GM12878 (cell line): Measurements from ENCODE around the gene TAF4. TPM values are rescaled to one million over a fixed set of nuclear protein-coding genes. Genes with fewer than 3 reads are reported as not detected.

Experiments
- ATAC-seq: fragments of 200-7000 bp; cut with Tn5 transposase; 3 replicates; pipeline ENCODE4 v1.9.1; 2020; ENCODE audit warnings: mild to moderate bottlenecking, moderate library complexity
- BruUV-seq: library from RNA; stranded (reverse); fragments of 400-500 nt; replicated peaks from 2 replicates; lab custom pipeline; 2021; lab: Mats Ljungman, UMichigan
- CTCF ChIA-PET: fragments of 300-600 bp; sonication (Branson Sonifier 250); formaldehyde crosslinking; extraction: SDS; loops from one replicate; lab custom pipeline; 2021; ENCODE audit warnings: inconsistent platforms; lab: Yijun Ruan, JAX
- POLR2A ChIA-PET: fragments of 350-600 bp; formaldehyde crosslinking; extraction: SDS; loops from one replicate; lab custom pipeline; 2021; ENCODE audit warnings: inconsistent platforms; lab: Charles Lee
- RAD21 ChIA-PET: fragments of 300-600 bp; sonication (Branson Sonifier 250); formaldehyde crosslinking; loops from one replicate; lab custom pipeline; 2023; ENCODE audit warnings: antibody characterized with exemption; ENCODE audit not compliant: unreplicated experiment; lab: Charles Lee
- SMC1A ChIA-PET: fragments of 300-600 bp; sonication (Branson Sonifier 250); formaldehyde crosslinking; loops from one replicate; lab custom pipeline; 2023; ENCODE audit not compliant: unreplicated experiment, uncharacterized antibody; lab: Charles Lee
- DNase-seq: peaks from one replicate; pipeline ENCODE4 v3.0.0-alpha.2; 2011; ENCODE audit warnings: low read depth, low spot score
- FAIRE-seq: peaks from 3 replicates; lab custom pipeline; 2011; peaks lifted over from hg19 to GRCh38; lab: Jason Lieb, UNC
- H2AFZ ChIP-seq: 2 replicates; pipeline ENCODE4 v1.6.0; 2011; ENCODE audit warnings: low read depth, low read length, control low read depth; ENCODE audit not compliant: control insufficient read depth
- H3K27ac ChIP-seq: 2 replicates; pipeline ENCODE4 v1.5.1; 2011; ENCODE audit warnings: control low read depth; ENCODE audit not compliant: control insufficient read depth, insufficient read depth
- H3K27me3 ChIP-seq, 2 experiments: replicated peaks in 1 of 2; 2 replicates each; pipeline versions ENCODE4 v1.6.0 to v1.6.1; 2011; ENCODE audit warnings: low read length in 1 of 2; ENCODE audit not compliant: control insufficient read depth in 2 of 2, insufficient read depth in 2 of 2
- H3K36me3 ChIP-seq, 2 experiments: 2 replicates each; pipeline ENCODE4 v1.5.1; 2011; ENCODE audit warnings: low read length in 1 of 2; ENCODE audit not compliant: control insufficient read depth in 2 of 2, insufficient read depth in 2 of 2
- H3K4me1 ChIP-seq: 2 replicates; pipeline ENCODE4 v1.6.1; 2011; ENCODE audit warnings: mild to moderate bottlenecking, low read length, moderate library complexity, mixed read lengths; ENCODE audit not compliant: control insufficient read depth, insufficient read depth
- H3K4me2 ChIP-seq: 2 replicates; pipeline ENCODE4 v1.6.0; 2011; ENCODE audit warnings: control low read depth; ENCODE audit not compliant: control insufficient read depth, insufficient read depth
- H3K4me3 ChIP-seq: fragments of 200-600 bp; sonication (generic); 2 replicates; pipeline ENCODE4 v1.5.1; 2016
- H3K79me2 ChIP-seq: 2 replicates; pipeline ENCODE4 v1.6.0; 2011; ENCODE audit warnings: low read length; ENCODE audit not compliant: control insufficient read depth, insufficient read depth
- H3K9ac ChIP-seq: 2 replicates; pipeline ENCODE4 v1.8.0; 2011; ENCODE audit warnings: low read length, control low read depth, mixed read lengths; ENCODE audit not compliant: control insufficient read depth, insufficient read depth
- H3K9me3 ChIP-seq: replicated peaks from 3 replicates; pipeline ENCODE4 v1.5.1; 2011; ENCODE audit warnings: mild to moderate bottlenecking, low read length; ENCODE audit not compliant: control insufficient read depth, insufficient read depth
- H4K20me1 ChIP-seq: 2 replicates; pipeline ENCODE4 v1.6.0; 2011; ENCODE audit not compliant: control insufficient read depth, insufficient read depth
- BRCA1 ChIP-seq: IDR thresholded peaks from 2 replicates; pipeline ENCODE4 v1.6.1; 2011; ENCODE audit warnings: low read depth, low read length, improper control_type of control experiment
- EED ChIP-seq: sonication (generic); IDR thresholded peaks from 2 replicates; pipeline ENCODE4 v1.6.1; 2016; ENCODE audit warnings: antibody characterized with exemption, low read depth
- JUND ChIP-seq: IDR thresholded peaks from 2 replicates; pipeline ENCODE4 v1.6.1; 2012; ENCODE audit warnings: low read depth, mild to moderate bottlenecking, low read length, improper control_type of control experiment, moderate library complexity
- MYB ChIP-seq: fragments of 150-350 bp; IDR thresholded peaks from 2 replicates; pipeline ENCODE4 v1.6.1; 2014; ENCODE audit warnings: mild to moderate bottlenecking, low read depth, low read length, borderline replicate concordance
- SUPT20H ChIP-seq: IDR thresholded peaks from 2 replicates; pipeline ENCODE4 v1.6.1; 2011; ENCODE audit warnings: low read depth, mild to moderate bottlenecking, low read length, moderate library complexity, borderline replicate concordance; ENCODE audit not compliant: control insufficient read depth
- WGBS: methylation state at CpG from one replicate; pipeline ENCODE4 v1.1.6; 2016; ENCODE audit warnings: low lambda C conversion rate; ENCODE audit not compliant: insufficient replicate concordance, insufficient coverage; ENCODE audit errors: missing lambda C conversion rate; 5-methylcytosine and 5-hydroxymethylcytosine counted together
- in situ Hi-C: fragments of 300-500 bp; cut with MboI; formaldehyde crosslinking; loops from 9 replicates; pipeline ENCODE4 v1.14.3; 2018; ENCODE audit warnings: mixed read lengths
- intact Hi-C: fragments of 100-400 bp; cut with micrococcal nuclease; formaldehyde crosslinking; loops from one replicate; pipeline ENCODE4 v1.14.2; 2022; ENCODE audit not compliant: unreplicated experiment
- polyA plus RNA-seq, 11 experiments: library from polyadenylated mRNA; depleted of rRNA in 4 of 11; unstranded in 6 of 11; stranded (reverse) in 5 of 11; fragments of >200 nt; fragmentation: Nextera tagmentation in 4 of 11; fragmentation: Illumina TruSeq in 1 of 11; extraction: Ambion mirVana in 4 of 11; extraction: Trizol in 1 of 11; gene quantifications; 1 replicate in 1 of 11; 2 replicates in 10 of 11; pipeline versions ENCODE4 v1.2.1 to v1.2.3, GENCODE V29; 2011 to 2016; ENCODE audit warnings: inconsistent platforms in 2 of 11, missing spikeins in 2 of 11, low read depth in 1 of 11
- total RNA-seq, 4 experiments: library from RNA; depleted of rRNA in 3 of 4; stranded (reverse); fragments of >200 nt in 3 of 4; fragmentation: Illumina TruSeq in 1 of 4; extraction: Trizol in 1 of 4; gene quantifications; 2 replicates each; pipeline versions ENCODE4 v1.2.1 to v1.2.3, GENCODE V29; 2013 to 2021
- TF ChIP-seq, protein P1 (sequence below): IDR thresholded peaks from 2 replicates; pipeline ENCODE4 v1.6.1; 2011; ENCODE audit warnings: borderline replicate concordance, low read depth, mild to moderate bottlenecking, moderate library complexity, mixed read lengths, low read length; ENCODE audit not compliant: insufficient read depth; ENCODE audit errors: extremely low read length
- TF ChIP-seq, protein P2 (sequence below): fragments of 450-650 bp; formaldehyde crosslinking; IDR thresholded peaks from 2 replicates; pipeline ENCODE4 v1.4.0; 2020; ENCODE audit warnings: mild to moderate bottlenecking, moderate library complexity

TAF4 gene
- total and polyA plus RNA-seq, 10 of the 15 experiments (the other 5 are each of a cell fraction or from before 2014, with no cell fraction given), result 0.39 to 16.9 (median 3.4) TPM

DNA sequence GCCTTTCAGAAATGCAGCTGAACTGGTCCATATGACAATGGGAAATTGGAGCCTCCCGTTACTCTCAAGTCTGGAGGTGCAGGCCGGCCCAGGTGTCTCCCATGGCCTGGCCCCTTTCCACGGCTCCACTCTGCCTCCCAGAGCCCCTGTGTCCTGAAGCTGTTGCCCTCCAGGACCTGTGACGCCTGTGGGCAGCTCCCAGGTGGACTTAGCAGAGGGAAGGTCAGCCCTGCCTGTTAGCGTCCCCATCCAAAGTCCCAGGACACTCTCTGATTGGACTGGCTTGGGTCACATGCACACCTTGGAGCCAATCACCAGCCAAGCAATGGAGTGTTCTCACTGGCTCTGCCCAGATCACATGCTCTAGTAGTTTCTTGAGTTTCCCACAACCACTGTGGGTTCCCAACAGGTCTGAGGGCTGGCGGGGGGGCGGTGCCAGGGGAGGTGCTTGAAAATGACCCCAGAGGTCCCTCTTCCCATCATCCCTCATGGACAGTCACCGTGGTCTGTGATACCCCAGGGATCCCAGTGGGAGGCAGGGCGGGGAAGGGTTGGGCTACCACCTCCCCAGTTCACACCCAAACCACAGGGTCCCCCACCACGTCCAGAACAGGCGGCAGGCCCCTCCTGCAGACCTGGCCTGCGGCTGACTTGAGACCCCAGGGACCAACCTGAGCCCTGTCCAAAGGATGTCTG, 135.6 kb downstream of the TAF4 start:
- POLR2A ChIA-PET, result no interaction called here
- no peaks in the 10 kb centered on the region for H3K4me1 ChIP-seq
- CTCF ChIA-PET, result no interaction called here
- FAIRE-seq (no peak), ATAC-seq (no peak), DNase-seq (no peak)
- no peak overlapping the region for H3K4me3 ChIP-seq
- BruUV-seq, result no TSS peak
- intact Hi-C loops (no loop called here), in situ Hi-C loops (no loop called here)
- no peaks in the 10 kb centered on the region for H3K79me2 ChIP-seq
- TF ChIP-seq, protein P1, sequence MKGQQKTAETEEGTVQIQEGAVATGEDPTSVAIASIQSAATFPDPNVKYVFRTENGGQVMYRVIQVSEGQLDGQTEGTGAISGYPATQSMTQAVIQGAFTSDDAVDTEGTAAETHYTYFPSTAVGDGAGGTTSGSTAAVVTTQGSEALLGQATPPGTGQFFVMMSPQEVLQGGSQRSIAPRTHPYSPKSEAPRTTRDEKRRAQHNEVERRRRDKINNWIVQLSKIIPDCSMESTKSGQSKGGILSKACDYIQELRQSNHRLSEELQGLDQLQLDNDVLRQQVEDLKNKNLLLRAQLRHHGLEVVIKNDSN, result peak; percentile 17
- TF ChIP-seq JUND (no peak), MYB (no peak)
- no peaks in the 10 kb centered on the region for H4K20me1 ChIP-seq
- H3K9me3 ChIP-seq, result no peaks in the 10 kb centered on the region; the same call in 2 of the 3 replicates
- no peak overlapping the region for H3K9ac ChIP-seq
- no peaks in the 10 kb centered on the region for H3K36me3 ChIP-seq
- no peaks in the 10 kb centered on the region for H3K27me3 ChIP-seq
- SMC1A ChIA-PET, result no interaction called here
- H3K4me2 ChIP-seq, result no peak overlapping the region
- no peak overlapping the region for H3K27ac ChIP-seq
- WGBS, result 56% methylated on average over 11 of the region's 12 CpGs
- RAD21 ChIA-PET, result no interaction called here
- H2AFZ ChIP-seq, result no peak overlapping the region

DNA sequence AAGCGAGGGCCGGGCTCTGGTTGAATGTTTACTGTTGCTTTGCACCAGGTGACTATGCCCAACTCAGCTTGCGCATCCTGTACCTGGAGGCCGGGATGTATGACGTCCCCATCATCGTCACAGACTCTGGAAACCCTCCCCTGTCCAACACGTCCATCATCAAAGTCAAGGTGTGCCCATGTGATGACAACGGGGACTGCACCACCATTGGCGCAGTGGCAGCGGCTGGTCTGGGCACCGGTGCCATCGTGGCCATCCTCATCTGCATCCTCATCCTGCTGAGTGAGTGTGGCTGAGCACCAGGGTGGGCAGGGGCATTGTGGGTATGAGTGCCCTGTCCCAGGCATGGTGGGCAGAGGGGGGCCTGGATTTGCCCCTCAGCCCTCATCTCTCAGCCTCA, 136.1 kb downstream of the TAF4 start:
- H3K27ac ChIP-seq, result no peak overlapping the region
- BruUV-seq, result no TSS peak
- SMC1A ChIA-PET, result no interaction called here
- POLR2A ChIA-PET, result no interaction called here
- no peaks in the 10 kb centered on the region for H3K4me1 ChIP-seq
- in situ Hi-C loops, result no loop called here
- H3K79me2 ChIP-seq, result no peaks in the 10 kb centered on the region
- H4K20me1 ChIP-seq, result no peaks in the 10 kb centered on the region
- no peaks in the 10 kb centered on the region for H3K27me3 ChIP-seq
- 76% methylated on average over 12 of the region's 12 CpGs for WGBS
- TF ChIP-seq SUPT20H (no peak), EED (no peak), MYB (no peak), BRCA1 (no peak)
- TF ChIP-seq, protein P2, sequence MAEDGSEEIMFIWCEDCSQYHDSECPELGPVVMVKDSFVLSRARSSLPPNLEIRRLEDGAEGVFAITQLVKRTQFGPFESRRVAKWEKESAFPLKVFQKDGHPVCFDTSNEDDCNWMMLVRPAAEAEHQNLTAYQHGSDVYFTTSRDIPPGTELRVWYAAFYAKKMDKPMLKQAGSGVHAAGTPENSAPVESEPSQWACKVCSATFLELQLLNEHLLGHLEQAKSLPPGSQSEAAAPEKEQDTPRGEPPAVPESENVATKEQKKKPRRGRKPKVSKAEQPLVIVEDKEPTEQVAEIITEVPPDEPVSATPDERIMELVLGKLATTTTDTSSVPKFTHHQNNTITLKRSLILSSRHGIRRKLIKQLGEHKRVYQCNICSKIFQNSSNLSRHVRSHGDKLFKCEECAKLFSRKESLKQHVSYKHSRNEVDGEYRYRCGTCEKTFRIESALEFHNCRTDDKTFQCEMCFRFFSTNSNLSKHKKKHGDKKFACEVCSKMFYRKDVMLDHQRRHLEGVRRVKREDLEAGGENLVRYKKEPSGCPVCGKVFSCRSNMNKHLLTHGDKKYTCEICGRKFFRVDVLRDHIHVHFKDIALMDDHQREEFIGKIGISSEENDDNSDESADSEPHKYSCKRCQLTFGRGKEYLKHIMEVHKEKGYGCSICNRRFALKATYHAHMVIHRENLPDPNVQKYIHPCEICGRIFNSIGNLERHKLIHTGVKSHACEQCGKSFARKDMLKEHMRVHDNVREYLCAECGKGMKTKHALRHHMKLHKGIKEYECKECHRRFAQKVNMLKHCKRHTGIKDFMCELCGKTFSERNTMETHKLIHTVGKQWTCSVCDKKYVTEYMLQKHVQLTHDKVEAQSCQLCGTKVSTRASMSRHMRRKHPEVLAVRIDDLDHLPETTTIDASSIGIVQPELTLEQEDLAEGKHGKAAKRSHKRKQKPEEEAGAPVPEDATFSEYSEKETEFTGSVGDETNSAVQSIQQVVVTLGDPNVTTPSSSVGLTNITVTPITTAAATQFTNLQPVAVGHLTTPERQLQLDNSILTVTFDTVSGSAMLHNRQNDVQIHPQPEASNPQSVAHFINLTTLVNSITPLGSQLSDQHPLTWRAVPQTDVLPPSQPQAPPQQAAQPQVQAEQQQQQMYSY (CRISPR knock-in tag), result no peak
- no peak for DNase-seq
- H3K36me3 ChIP-seq, result no peaks in the 10 kb centered on the region
- no peak overlapping the region for H3K9ac ChIP-seq
- no peak overlapping the region for H3K4me2 ChIP-seq
- CTCF ChIA-PET, result no interaction called here
- no peaks in the 10 kb centered on the region; the same call in 2 of the 3 replicates for H3K9me3 ChIP-seq
- RAD21 ChIA-PET, result no interaction called here
- H2AFZ ChIP-seq, result no peak overlapping the region
- H3K4me3 ChIP-seq, result no peak overlapping the region
- no peak for ATAC-seq
- intact Hi-C loops, result no loop called here
- no peak for FAIRE-seq
